Peyer's patch (tissue), 4 donors: ENCODE measurements around the gene PCBP3. TPM values are rescaled to one million over a fixed set of nuclear protein-coding genes. Genes with fewer than 3 reads are reported as not detected.

Experiments
- DNase-seq, 3 donors: peaks; one replicate each; pipeline ENCODE4 v3.0.0-alpha.2; 2017 to 2019
- H3K27ac ChIP-seq, 4 donors: fragments of 200-600 bp; sonication (generic); one replicate each; pipeline ENCODE4 v1.5.1; 2016 to 2019
- H3K27me3 ChIP-seq, 2 donors: fragments of 200-600 bp; sonication (generic); one replicate each; pipeline ENCODE4 v1.5.1; 2019
- H3K36me3 ChIP-seq, 3 donors: fragments of 200-600 bp; sonication (generic); one replicate each; pipeline ENCODE4 v1.5.1; 2016 to 2019
- H3K4me1 ChIP-seq, 4 donors: fragments of 200-600 bp; sonication (generic); one replicate each; pipeline ENCODE4 v1.5.1; 2016 to 2019
- H3K4me3 ChIP-seq, 4 donors: fragments of 200-600 bp; sonication (generic); 1 replicate in 3 of 4; 2 replicates in 1 of 4; pipeline ENCODE4 v1.5.1; 2016 to 2019; ENCODE audit warnings: mild to moderate bottlenecking in 1 of 4
- H3K9me3 ChIP-seq, 4 donors: fragments of 200-600 bp; sonication (generic); one replicate each; pipeline ENCODE4 v1.5.1; 2016 to 2019; ENCODE audit warnings: mild to moderate bottlenecking in 1 of 4
- CTCF ChIP-seq, 6 experiments: fragments of 450-650 bp in 4 of 6; fragments of 200-600 bp in 2 of 6; sonication (generic) in 1 of 6; IDR thresholded peaks; one replicate each; pipeline ENCODE4 v1.5.1; 2017 to 2019; ENCODE audit warnings: antibody characterized with exemption in 6 of 6, mild to moderate bottlenecking in 3 of 6, moderate library complexity in 1 of 6
- POLR2A ChIP-seq, 2 donors: fragments of 450-650 bp; IDR thresholded peaks; one replicate each; pipeline ENCODE4 v1.5.1; 2017; ENCODE audit warnings: antibody characterized with exemption in 2 of 2, mild to moderate bottlenecking in 2 of 2, moderate library complexity in 2 of 2
- total RNA-seq, 4 donors: library from RNA; depleted of rRNA; stranded (reverse); fragments of >200 nt; gene quantifications; one replicate each; pipeline ENCODE4 v1.1.0, GENCODE V29; 2016

Gene PCBP3
- total RNA-seq, 4 donors from 2014 or later = 1.1 to 6.0 (median 4.4) TPM; not detected in 1

DNA sequence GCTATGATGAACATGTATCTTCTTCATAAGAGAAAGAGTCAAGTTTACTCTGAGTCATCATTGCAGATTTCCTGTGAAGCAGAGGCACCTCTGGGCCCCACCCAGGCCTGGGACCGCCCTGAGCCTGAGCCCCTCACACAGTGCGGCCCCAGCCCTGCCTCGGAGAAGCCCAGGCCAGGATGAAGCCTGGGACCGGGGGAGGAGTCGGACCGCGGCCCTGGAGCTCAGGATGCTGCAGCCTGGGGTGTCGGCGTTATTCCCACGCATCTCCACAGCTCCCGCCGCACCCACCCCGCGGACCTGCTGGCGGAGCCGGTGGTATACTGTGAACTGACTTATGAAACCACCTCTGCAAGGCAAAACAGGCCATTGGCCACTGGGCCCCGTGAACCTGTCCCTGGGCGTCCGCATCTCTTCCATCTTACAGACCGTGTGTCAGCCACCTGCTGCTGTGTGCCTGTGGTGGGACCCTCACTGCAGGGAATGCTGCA is 335.7 kb downstream of the PCBP3 start:
- TF ChIP-seq CTCF (IDR thresholded peaks at IDR 0.05) (no peak), POLR2A (IDR thresholded peaks at IDR 0.05) (no peak)
- no peaks in the 10 kb centered on the region for H3K36me3 ChIP-seq

GRCh38 chr21:45979651-45980050 is 336.1 kb downstream of the PCBP3 start:
- TF ChIP-seq CTCF (IDR thresholded peaks at IDR 0.05) = no peak
- TF ChIP-seq POLR2A (IDR thresholded peaks at IDR 0.05) = no peak
- Histone ChIP-seq H3K27ac (peak overlapping the region in 2 of 4 donors; percentile 31 to 77), H3K4me1 (peaks cover 0 to 27% (median 5%) of the 10 kb centered on the region in 4 donors), H3K36me3 (no peaks in the 10 kb centered on the region), H3K9me3 (no peaks in the 10 kb centered on the region), H3K27me3 (peaks cover 0 to 4% of the 10 kb centered on the region in 2 donors), H3K4me3 (no peak overlapping the region)
- peak in 1 of 3 donors; percentile 45 for DNase-seq

More for the DNA sequence above, 335.7 kb downstream of the PCBP3 start:
- Histone ChIP-seq H3K27me3 (peaks cover 0 to 4% of the 10 kb centered on the region in 2 donors), H3K9me3 (no peaks in the 10 kb centered on the region), H3K4me3 (no peak overlapping the region), H3K4me1 (peaks cover 0 to 31% (median 10%) of the 10 kb centered on the region in 4 donors), H3K27ac (peak overlapping the region in 2 of 4 donors; percentile 72 to 77)
- peak in 2 of 3 donors; percentile 44 to 49 for DNase-seq

GRCh38 chr21:45980271-45980670 is 336.7 kb downstream of the PCBP3 start:
- Histone ChIP-seq H3K27ac (peak overlapping the region in 1 of 4 donors; percentile 77), H3K36me3 (no peaks in the 10 kb centered on the region), H3K27me3 (peaks cover 0 to under 1% of the 10 kb centered on the region in 2 donors), H3K9me3 (no peaks in the 10 kb centered on the region), H3K4me1 (peaks cover 0 to 21% (median 5%) of the 10 kb centered on the region in 4 donors), H3K4me3 (no peak overlapping the region)
- no peak for DNase-seq
- TF ChIP-seq POLR2A (IDR thresholded peaks at IDR 0.05) (no peak), CTCF (IDR thresholded peaks at IDR 0.05) (no peak)

DNA sequence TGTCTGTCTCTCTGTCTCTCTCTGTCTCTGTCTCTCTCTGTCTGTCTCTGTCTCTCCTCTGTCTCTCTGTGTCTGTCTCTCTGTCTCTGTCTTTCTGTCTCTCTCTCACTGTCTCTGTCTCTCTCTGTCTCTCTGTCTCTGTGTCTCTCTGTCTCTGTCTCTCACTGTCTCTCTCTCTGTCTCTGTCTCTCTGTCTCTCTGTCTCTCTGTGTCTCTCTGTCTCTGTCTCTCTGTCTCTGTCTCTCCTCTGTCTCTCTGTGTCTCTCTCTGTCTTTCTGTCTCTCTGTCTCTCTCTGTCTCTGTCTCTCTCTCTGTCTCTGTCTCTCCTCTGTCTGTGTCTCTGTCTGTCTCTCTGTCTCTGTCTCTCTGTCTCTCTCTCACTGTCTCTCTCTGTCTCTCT is 337.2 kb downstream of the PCBP3 start:
- Histone ChIP-seq H3K9me3 (no peaks in the 10 kb centered on the region), H3K27ac (peak overlapping the region; percentile 47 to 77 (median 68)), H3K4me3 (peak overlapping the region in 3 of 4 donors; percentile 9 to 67 (median 29)), H3K27me3 (no peaks in the 10 kb centered on the region), H3K36me3 (no peaks in the 10 kb centered on the region), H3K4me1 (peaks cover 0 to 19% (median 5%) of the 10 kb centered on the region in 4 donors)
- no peak for DNase-seq
- TF ChIP-seq CTCF (IDR thresholded peaks at IDR 0.05) (no peak), POLR2A (IDR thresholded peaks at IDR 0.05) (no peak)

DNA sequence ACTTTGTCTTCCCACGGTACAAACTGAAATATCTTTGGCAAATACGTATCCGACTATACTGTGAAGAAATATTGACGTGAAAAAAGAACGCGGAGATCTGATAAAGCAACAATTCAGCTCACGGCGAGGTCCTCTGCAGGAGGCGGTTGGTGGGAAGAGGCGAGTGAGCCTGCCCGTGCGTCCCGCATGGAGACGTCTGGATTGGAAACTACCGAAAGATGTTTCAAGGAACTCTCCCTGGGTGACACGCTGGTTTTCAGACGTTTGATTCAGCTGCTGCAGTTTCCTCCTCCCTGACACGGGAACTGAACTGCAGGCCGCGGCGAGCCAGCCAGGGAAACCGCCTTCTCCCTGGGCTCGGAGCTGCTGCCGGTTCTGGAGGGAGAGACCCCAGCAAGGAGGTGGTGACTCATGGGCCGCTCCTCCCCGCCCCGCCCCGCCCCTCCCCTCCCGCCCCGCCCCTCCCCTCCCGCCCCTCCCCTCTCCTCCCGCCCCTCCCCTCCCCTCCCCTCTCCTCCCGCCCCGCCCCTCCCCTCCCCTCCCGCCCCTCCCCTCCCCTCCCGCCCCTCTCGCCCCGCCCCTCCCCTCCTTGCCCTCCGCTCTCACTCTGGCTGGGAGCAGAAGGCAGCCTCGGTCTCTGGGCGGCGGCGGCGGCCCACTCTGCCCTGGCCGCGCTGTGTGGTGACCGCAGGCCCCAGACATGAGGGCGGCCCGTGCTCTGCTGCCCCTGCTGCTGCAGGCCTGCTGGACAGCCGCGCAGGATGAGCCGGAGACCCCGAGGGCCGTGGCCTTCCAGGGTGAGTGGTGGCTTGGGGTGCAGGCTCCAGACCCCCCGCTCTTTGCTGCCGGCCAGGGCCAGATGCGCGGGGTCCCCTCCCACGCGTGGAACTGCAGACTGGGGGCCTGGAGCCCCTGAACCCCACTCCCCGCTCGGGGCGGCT is 337.9 kb downstream of the PCBP3 start, which contains the start of gene COL6A1:
Gene COL6A1, plus strand, starts transcription at position 620 of the 941 bp plus-strand sequence. Its CDS starts 81 bp downstream, at position 701.
- Histone ChIP-seq H3K9me3 (no peaks in the 10 kb centered on the region), H3K4me3 (peak within 1 kb of the TSS; percentile 50 to 76 (median 58)), H3K27me3 (no peaks in the 10 kb centered on the region), H3K4me1 (peaks cover 0 to 19% (median 5%) of the 10 kb centered on the region in 4 donors), H3K36me3 (no peaks in the 10 kb centered on the region), H3K27ac (peak within 1 kb of the TSS; percentile 51 to 82 (median 77))
- peak; percentile 30 to 78 (median 77) for DNase-seq
- no peak for TF ChIP-seq CTCF (IDR thresholded peaks at IDR 0.05)
- peak in 1 of 2 donors; percentile 18 for TF ChIP-seq POLR2A (IDR thresholded peaks at IDR 0.05)
